Measurements from ENCODE around the gene TBXA2R.

TBXA2R gene

DNA sequence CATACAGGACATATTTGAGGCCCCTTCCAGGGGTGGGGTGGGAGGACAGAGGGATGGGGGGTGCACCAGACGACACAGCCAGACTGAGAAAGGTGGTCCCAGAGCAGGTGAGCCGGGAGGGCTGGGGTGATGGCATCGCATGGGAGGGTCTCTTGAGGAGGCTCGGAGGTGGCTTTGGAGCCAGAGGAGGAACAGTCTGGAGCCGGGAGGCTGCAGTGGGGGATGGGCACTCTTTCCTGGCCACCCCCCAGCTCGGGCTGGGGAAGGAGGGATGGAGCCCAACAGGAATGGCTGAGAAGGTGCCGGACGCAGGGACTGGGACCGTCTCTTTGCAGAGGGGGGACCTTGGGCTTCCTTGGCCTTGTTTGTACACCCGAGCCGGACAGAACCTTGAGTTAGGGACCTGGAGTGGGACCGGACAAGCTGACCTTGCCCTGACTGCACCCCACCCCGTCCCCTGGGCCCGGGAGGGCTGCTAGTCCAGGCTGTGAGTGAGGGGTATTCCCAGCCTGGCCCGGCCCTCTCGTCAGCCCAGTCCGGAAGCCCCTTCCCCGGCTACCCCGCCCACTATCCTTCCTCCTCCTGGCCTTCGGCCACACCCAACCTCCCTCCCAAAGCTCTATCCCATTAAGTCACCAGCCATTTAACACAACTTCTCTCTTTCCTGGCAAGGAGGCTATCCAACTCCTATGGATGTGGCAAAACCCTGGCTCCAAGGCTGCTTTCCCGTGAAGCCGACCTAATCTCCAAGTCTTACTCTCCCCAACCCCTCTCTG is 816 bp upstream of the TBXA2R start:
- DNase-seq (ENCODE audit: low read depth, low spot score): no peak
- peaks cover 13% of the 10 kb centered on the region for H3K4me1 ChIP-seq (ENCODE audit: insufficient read depth, insufficient read length)

DNA sequence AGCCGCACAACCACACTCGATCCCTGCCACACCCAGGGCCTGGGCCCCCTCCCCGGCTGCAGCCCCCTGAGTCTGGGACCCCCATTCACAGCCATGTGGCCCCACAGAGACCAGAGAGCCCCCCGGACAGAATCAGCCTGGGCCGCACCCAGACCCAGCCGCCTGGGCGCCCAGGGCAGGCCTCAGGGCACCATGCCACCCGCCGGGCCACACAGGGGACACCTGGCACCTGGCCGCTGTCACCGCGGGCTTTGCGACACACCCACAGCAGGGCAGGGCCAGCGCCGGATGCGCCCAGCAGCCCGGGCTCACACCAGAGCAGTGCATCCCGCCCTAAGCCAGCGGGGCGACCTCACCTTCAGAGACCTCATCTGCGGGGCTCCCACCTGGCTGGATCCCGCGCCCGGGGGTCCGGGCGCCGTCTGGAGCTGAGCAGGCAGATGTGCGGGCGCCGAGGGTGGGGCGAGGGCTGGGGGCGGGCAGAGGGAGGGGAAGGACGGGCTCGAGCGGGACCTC is 443 bp downstream of the TBXA2R start:
- TF ChIP-seq SUZ12 (IDR thresholded peaks at IDR 0.05; ENCODE audit: extremely low read depth, insufficient read depth, insufficient read length) (no peak), YY1 (IDR thresholded peaks at IDR 0.05; ENCODE audit: insufficient read depth, insufficient read length) (no peak), ZNF274 (IDR thresholded peaks at IDR 0.05; ENCODE audit: low read depth, low read length) (no peak)
- Histone ChIP-seq H3K27me3 (ENCODE audit: insufficient read depth, insufficient read length) (peaks cover 18% of the 10 kb centered on the region), H3K9ac (ENCODE audit: insufficient read length, low read depth) (peak overlapping the region; percentile 58), H3K9me3 (ENCODE audit: insufficient read depth, low read length) (no peaks in the 10 kb centered on the region), H3K36me3 (ENCODE audit: insufficient read depth, insufficient read length, low read length) (peaks cover 19% of the 10 kb centered on the region), H3K4me1 (ENCODE audit: insufficient read depth, insufficient read length) (peaks cover 13% of the 10 kb centered on the region), H3K4me3 (ENCODE audit: insufficient read length, low read depth) (peak overlapping the region; percentile 64)
- no peak for DNase-seq (ENCODE audit: low read depth, low spot score)

More for the DNA sequence above, 816 bp upstream of the TBXA2R start:
- TF ChIP-seq SUZ12 (IDR thresholded peaks at IDR 0.05; ENCODE audit: extremely low read depth, insufficient read depth, insufficient read length) (no peak), ZNF274 (IDR thresholded peaks at IDR 0.05; ENCODE audit: low read depth, low read length) (no peak), YY1 (IDR thresholded peaks at IDR 0.05; ENCODE audit: insufficient read depth, insufficient read length) (no peak)
- Histone ChIP-seq H3K9ac (ENCODE audit: insufficient read length, low read depth) (peak overlapping the region; percentile 74), H3K27me3 (ENCODE audit: insufficient read depth, insufficient read length) (peaks cover 18% of the 10 kb centered on the region), H3K4me3 (ENCODE audit: insufficient read length, low read depth) (peak overlapping the region; percentile 64), H3K36me3 (ENCODE audit: insufficient read depth, insufficient read length, low read length) (peaks cover 32% of the 10 kb centered on the region), H3K9me3 (ENCODE audit: insufficient read depth, low read length) (no peaks in the 10 kb centered on the region)

- peaks cover 13% of the 10 kb centered on the region for H3K4me1 ChIP-seq (ENCODE audit: insufficient read depth, insufficient read length)
Observed at GRCh38 chr19:3605770-3606169, 905 bp downstream of the TBXA2R start.

DNA sequence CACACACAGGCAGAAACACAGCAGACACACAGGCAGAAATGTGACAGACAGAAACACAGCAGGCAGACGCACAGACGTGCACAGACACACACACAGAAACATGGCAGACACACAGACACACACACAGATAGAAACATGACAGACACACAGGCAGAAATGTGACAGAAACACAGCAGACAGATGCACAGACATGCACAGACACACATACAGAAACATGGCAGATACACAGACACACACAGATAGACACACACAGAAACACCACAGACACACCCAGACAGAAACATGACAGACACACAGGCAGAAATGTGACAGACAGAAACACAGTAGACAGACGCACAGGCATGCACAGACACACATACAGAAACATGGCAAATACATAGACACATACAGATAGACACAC is 1.3 kb downstream of the TBXA2R start:
- Histone ChIP-seq H3K4me1 (ENCODE audit: insufficient read depth, insufficient read length) (peaks cover 13% of the 10 kb centered on the region), H3K36me3 (ENCODE audit: insufficient read depth, insufficient read length, low read length) (peaks cover 10% of the 10 kb centered on the region), H3K9me3 (ENCODE audit: insufficient read depth, low read length) (no peaks in the 10 kb centered on the region), H3K9ac (ENCODE audit: insufficient read length, low read depth) (no peak overlapping the region), H3K4me3 (ENCODE audit: insufficient read length, low read depth) (no peak overlapping the region), H3K27me3 (ENCODE audit: insufficient read depth, insufficient read length) (peaks cover 18% of the 10 kb centered on the region)
- TF ChIP-seq SUZ12 (IDR thresholded peaks at IDR 0.05; ENCODE audit: extremely low read depth, insufficient read depth, insufficient read length) (no peak), ZNF274 (IDR thresholded peaks at IDR 0.05; ENCODE audit: low read depth, low read length) (no peak), YY1 (IDR thresholded peaks at IDR 0.05; ENCODE audit: insufficient read depth, insufficient read length) (no peak)
- no peak for DNase-seq (ENCODE audit: low read depth, low spot score)

More at GRCh38 chr19:3605770-3606169, 905 bp downstream of the TBXA2R start:
- H3K9ac ChIP-seq (ENCODE audit: insufficient read length, low read depth): peak overlapping the region; percentile 58
- H3K4me3 ChIP-seq (ENCODE audit: insufficient read length, low read depth): peak overlapping the region; percentile 64
- H3K27me3 ChIP-seq (ENCODE audit: insufficient read depth, insufficient read length): peaks cover 18% of the 10 kb centered on the region
- no peak for DNase-seq (ENCODE audit: low read depth, low spot score)
- H3K9me3 ChIP-seq (ENCODE audit: insufficient read depth, low read length): no peaks in the 10 kb centered on the region
- peaks cover 15% of the 10 kb centered on the region for H3K36me3 ChIP-seq (ENCODE audit: insufficient read depth, insufficient read length, low read length)
- TF ChIP-seq YY1 (IDR thresholded peaks at IDR 0.05; ENCODE audit: insufficient read depth, insufficient read length): no peak
- no peak for TF ChIP-seq ZNF274 (IDR thresholded peaks at IDR 0.05; ENCODE audit: low read depth, low read length)
- no peak for TF ChIP-seq SUZ12 (IDR thresholded peaks at IDR 0.05; ENCODE audit: extremely low read depth, insufficient read depth, insufficient read length)

- H3K9ac ChIP-seq (ENCODE audit: insufficient read length, low read depth): no peak overlapping the region
- no peak for TF ChIP-seq YY1 (IDR thresholded peaks at IDR 0.05; ENCODE audit: insufficient read depth, insufficient read length)
- no peak for TF ChIP-seq ZNF274 (IDR thresholded peaks at IDR 0.05; ENCODE audit: low read depth, low read length)
- TF ChIP-seq SUZ12 (IDR thresholded peaks at IDR 0.05; ENCODE audit: extremely low read depth, insufficient read depth, insufficient read length): no peak
Observed at GRCh38 chr19:3604987-3605343, 1.7 kb downstream of the TBXA2R start.

GRCh38 chr19:3604227-3604986 is 2.3 kb downstream of the TBXA2R start:
- TF ChIP-seq ZNF274 (IDR thresholded peaks at IDR 0.05; ENCODE audit: low read depth, low read length): no peak
- TF ChIP-seq SUZ12 (IDR thresholded peaks at IDR 0.05; ENCODE audit: extremely low read depth, insufficient read depth, insufficient read length): no peak
- TF ChIP-seq YY1 (IDR thresholded peaks at IDR 0.05; ENCODE audit: insufficient read depth, insufficient read length): no peak
- Histone ChIP-seq H3K9me3 (ENCODE audit: insufficient read depth, low read length) (no peaks in the 10 kb centered on the region), H3K4me3 (ENCODE audit: insufficient read length, low read depth) (no peak overlapping the region), H3K9ac (ENCODE audit: insufficient read length, low read depth) (no peak overlapping the region), H3K36me3 (ENCODE audit: insufficient read depth, insufficient read length, low read length) (peaks cover 6% of the 10 kb centered on the region), H3K27me3 (ENCODE audit: insufficient read depth, insufficient read length) (peaks cover 18% of the 10 kb centered on the region), H3K4me1 (ENCODE audit: insufficient read depth, insufficient read length) (peaks cover 15% of the 10 kb centered on the region)
- DNase-seq (ENCODE audit: low read depth, low spot score): no peak

More at GRCh38 chr19:3604987-3605343, 1.7 kb downstream of the TBXA2R start:
- no peak overlapping the region for H3K4me3 ChIP-seq (ENCODE audit: insufficient read length, low read depth)
- peaks cover 18% of the 10 kb centered on the region for H3K27me3 ChIP-seq (ENCODE audit: insufficient read depth, insufficient read length)
- peaks cover 15% of the 10 kb centered on the region for H3K4me1 ChIP-seq (ENCODE audit: insufficient read depth, insufficient read length)
- peaks cover 9% of the 10 kb centered on the region for H3K36me3 ChIP-seq (ENCODE audit: insufficient read depth, insufficient read length, low read length)
- H3K9me3 ChIP-seq (ENCODE audit: insufficient read depth, low read length): no peaks in the 10 kb centered on the region
- DNase-seq (ENCODE audit: low read depth, low spot score): no peak

Data from NT2/D1 (cell line).